Activated CD8-positive, alpha-beta memory T cell treated with anti-CD3 and anti-CD28 coated beads, Interleukin-2, amount 50 U/mL, for 24 hours (primary cell): ENCODE results near the gene LIPE.
A peak's percentile ranks its signal among the peaks of the same experiment; 100 is the strongest.

Experiments used
- DNase-seq: peaks from one replicate; pipeline ENCODE4 v3.0.0-alpha.2; 2020; ENCODE audit errors: extremely low read depth

Gene LIPE

DNA sequence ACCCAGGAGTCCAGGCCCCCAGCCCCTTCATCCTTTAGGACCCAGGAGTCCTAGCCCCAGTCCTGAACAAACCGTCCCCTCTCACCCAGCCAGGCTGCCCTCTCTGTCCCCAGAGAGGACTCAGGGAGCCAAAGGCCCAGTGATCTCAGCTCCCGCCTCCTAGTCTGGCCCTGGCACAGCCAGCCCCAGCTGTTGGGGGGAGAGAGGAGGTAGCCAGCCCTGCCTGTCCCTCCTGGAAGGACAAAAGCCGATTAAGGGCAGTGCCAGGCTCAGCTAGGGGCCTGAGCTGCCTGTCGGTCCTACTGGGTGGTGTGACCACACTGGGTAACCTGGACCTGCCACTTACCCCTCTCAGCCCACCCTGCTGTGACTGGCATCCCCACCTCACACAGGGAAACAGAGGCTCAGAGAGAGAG lies 14.5 kb downstream of the LIPE start:
- DNase-seq = no peak

DNA sequence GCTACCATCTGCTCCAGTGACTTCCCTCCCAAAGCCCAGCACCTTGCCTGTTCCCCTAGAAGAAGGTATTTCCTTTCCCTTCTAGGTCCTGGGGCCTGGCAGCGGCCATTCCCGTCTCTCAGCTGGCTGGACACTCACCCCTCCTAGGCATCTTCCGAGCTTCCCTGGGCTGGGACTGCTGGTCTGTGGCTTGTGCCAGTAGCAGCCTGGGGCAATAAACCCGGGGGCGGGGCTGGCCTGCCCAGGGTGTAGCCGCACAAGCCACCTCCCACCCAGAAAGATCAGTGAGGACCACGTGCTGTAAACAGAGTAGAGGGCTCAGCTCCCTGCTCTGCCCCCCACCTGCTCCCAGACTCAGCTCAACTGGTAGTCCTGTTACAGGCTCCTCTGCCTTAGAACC lies 15.0 kb downstream of the LIPE start:
- no peak for DNase-seq

DNA sequence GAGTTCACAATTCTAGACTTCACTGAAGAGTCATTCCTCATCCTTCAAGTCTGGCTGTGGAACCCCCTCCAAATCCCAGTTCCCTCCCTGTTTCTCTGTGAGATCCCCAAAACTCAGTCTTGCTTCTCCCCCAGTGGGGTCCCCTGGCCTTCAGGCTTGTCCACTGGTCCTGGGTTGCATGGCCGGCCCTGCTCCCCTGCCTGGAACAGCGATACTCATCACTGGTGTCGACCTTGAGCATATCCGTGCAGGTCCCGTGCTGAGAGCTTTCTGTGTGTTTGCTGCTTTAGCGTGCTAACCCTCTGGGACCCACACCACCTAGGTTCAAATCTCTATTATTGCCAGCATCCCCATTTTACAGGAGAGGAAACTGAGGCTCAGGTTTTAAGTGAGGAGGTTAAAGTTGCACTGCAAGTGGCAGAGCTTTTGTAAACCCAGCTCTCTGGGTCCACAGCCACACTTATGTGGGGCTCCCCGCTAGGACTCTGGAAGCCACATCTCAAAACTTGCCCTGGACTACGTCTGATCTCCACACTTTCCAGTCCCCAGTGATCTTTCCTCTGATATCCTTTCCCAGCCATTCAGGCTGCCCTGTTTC lies 15.5 kb downstream of the LIPE start:
- no peak for DNase-seq

DNA sequence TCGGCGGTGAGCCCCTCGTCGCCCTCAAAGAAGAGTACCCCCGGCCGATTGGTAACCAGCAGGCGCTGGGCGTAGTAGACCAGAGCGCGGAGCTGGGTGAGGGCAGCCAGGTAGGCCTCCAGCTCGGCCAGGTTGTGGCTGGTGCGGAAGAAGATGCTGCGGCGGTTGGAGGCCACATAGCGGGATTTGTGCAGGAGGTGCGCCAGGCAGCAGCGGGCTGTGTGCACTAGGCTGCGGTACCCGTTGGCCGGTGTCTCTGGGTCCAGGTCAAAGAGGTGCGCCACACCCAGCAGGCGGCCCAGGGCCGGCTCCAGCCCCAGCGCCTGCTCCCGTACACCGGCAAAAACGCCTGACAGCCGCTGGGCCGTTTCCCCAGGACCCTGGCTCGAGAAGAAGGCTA lies 16.8 kb downstream of the LIPE start:
- DNase-seq = no peak

DNA sequence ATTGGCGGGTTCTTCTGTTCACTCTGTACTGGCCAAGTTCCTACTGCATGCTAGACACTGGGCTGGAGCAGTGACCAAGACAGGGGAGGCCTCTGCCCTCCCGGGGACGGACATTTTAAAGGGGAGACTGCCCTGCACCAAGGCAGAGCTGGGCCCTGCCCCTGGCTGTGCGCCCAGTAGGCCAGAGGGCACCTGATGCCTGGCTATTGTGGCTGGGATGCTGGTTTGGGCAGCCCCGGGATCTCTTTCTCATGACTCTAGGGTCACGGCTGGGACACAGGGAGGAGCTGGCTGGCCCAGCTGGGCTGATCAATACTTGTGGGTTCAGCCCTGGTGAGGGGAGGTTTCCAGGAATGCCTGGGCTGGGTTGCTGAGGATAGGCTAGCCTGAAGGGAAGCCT lies 17.7 kb downstream of the LIPE start:
- DNase-seq = no peak

DNA sequence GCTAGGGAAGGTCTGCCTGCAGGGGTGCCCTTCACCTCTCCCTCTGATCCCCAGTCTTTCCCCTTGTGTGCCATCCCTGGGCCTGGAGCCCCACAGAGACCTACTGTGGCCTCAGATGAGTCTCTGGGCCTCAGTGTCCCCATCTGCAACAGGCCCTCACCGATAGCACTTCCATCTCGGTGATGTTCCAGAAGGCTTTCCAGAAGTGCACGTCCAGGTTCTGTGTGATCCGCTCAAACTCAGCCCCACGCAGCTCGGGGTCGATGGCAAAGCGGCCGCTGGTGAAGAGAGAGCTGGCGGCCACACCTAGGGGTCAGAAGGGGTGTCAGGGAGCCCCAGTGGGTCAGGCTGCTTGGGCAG lies 19.4 kb downstream of the LIPE start:
- DNase-seq = no peak

DNA sequence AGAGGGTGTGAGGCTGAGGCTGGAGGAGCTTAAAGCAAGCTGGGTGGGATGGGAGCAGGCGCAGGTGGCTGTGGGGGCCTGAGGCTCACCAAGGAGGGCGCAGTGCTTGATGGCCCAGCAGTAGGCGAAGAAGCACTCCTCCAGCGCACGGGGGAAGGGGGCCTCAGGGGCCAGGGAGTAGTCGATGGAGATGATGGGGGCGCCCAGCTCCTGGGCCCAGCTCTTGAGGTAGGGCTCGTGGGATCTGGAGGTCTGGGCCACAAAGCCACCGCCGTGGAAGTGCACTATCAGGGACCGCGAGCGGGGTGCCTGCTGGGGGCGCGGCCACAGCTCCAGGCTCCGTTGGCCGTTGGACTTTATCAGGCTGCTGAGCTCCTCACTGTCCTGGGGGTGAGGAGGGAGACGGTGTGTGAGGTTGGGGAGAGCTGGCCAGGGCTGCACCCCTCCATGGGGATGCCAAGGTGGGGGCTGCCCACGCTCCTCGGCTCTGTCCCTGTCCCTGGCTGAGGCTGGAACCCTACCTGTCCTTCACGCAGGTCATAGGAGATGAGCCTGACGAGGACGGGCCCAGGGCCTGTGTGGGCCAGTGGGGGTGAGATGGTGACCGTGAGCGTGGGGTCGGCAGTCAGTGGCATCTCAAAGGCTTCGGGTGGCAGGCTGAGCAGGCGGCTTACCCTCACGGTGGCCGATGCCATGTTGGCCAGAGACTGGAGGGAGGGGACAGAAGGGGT lies 19.9 kb downstream of the LIPE start:
- no peak for DNase-seq

DNA sequence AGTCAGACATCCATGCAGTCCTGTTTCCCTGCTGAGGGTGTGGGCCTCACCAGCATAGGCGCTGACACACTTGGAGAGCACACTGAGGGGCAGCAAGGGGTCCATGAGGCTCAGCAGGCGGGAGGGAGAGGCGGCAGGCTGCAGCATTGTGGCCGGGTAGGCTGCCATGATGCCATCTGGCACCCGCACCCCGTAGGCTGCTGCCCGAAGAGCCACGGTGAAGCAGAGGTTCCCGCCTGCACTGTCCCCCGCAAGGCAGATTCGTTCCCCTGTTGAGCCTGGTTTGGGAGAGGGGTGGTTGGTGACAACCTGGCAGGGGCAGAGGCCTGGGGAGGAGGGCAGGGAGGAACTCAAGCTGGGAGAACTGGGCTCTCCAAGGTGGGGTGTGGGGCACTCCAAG lies 21.1 kb downstream of the LIPE start:
- DNase-seq = no peak

DNA sequence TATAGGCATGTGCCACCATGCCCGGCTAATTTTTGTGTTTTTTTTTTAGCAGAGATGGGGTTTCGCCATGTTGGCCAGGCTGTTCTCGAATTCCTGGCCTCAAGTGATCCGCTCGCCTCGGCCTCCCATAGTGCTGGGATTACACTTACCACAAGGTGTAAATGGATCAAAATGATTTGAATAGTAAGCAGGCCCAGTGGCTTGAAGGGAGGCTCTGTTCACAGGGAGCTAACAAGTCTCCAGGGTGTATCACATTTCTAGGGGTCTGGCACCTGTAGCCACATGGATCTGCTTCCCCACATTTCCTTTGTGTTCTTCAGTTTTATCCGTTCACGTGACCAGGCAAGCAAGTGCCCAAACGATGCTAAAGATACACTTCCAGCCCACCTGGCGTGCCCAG lies 23.6 kb downstream of the LIPE start:
- no peak for DNase-seq

DNA sequence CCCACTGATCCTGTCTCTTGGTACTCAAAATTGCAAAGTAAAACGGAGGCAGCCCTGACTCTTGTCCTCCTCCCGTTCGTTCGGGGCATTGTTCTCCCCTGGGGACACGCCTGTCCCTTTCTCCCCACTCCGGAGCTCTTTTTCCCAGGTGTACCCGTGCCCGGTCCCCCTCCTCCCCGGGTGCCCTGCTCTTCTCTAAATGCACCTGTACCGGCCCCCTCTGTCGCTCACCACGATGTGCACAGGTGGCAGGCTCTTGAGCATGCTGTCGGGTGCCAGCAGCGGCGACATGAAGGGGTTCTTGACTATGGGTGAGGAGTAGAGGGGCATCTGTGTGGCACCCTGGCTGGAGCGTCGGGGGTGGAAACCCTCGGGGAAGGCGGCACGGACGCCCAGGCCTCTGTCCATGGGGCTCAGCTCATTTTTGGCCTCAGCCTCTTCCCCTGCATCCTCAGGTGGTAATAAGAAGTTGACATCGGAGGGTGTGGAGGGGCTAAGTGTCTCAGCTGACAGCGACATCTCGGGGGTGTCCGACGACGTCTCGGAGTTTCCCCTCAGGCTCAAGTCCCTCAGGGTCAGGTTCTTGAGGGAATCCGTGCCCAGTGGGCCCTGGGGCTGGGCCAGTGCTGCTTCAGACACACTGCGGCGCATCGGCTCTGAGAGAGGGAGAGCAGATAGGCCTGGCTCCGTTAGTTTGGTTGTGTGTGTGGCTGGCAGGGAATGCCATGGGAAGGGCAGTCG lies 24.6 kb downstream of the LIPE start:
- DNase-seq = no peak

DNA sequence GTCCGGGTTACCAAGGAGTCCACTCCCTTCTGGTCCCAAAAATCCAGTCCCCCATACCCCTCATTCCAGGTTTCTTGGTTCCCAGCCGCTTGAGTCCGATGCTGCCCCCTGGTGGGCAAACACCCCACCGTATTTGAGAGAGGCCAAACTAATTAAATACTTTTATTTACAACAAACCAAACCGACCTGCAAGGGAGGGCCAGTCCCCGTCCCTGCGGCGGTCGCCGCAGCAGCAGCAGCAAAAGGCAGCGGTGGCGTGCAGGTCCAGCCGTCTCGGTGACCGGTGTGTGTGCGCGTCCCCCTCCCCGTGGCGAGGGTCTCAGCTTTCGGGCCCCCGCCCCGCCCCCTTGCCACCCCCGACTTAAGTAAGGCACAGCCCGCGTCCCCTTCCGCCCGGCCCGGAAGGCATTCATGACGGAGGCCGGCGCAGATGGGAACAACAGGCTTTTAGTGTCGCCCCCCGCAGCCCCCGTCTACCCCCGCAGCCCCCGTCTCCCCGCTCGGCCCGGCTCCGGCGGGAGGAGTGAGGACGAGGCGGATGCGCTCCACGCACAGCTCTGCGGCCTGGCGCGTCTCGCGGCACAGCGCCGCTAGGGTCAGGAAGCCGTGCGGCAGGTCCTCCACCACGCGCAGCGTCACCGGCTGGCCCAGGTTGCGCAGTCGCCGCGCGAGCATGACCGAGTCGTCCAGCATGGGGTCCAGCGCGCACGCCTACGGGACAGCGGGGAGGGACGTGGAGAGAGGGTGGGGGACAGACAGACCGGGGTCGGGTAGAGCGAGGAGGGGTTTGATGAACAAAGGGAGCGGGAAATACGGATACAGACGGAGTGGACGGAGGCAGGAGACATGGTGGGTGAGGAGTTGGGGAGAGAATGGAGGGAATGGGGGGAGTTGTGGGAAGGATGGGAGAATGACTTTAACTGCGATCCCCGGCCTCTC lies 25.6 kb downstream of the LIPE start:
- DNase-seq = no peak

DNA sequence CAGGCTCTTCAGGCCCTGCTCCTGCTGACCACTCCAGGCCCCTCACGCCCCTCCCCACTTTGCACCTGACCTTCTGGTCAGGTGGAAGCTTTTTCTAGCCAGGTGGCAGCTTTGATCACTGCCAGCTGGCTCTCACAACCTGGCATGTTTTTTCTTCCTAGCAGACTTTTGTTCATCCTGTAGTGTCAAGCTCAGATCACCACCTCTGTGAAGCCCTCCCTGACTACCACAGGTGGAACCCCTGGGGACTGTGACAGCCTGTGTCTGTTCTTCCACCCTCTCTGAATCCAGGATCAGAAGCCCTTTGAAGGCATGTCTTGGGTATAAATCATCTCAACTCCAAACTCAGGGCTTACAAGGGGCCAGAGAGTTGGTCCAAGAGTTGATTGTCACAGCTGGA lies 26.8 kb downstream of the LIPE start:
- DNase-seq = no peak

DNA sequence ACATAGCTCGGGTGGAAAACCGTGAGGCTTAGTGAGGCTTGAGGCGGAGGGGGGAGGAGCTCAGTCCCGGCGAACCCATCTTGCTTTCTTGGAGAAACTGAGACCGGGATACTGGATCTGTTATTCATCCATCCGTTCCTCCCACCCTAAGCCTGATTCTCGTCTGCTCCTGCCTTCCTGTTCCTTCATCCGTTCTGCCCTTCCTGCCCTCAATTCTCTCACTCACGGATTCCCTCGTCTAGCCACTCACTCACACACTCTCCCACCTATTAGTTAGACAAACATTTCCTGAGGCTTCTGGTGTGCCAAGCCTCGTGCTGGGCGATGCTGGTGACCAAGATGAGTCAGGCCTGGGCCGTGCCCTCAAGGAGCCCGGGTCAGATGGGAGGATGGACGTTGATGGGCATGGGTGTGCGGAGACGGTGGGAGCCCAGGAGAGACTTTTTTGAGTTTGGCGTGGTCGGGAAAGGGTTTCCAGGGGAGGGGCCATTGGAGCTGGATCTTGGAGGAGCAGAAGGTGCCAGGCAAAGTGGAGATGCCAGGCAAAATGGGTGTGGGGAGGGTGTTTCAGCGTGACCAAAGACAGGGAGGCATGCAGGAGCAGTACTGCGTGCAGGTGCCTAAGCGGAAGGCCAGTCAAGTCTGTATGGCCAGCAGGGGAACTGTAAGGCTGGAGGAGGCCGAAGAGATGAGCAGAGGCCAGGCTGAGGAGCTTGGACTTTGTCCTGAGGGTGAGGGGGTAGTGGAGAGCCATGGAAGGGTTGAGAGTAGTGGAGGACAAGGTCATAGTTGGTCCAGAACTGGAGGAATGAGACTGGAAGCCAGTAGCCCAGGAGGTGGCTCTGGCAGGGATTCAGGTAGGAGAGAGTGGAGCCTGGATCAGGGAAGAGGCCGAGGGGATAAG lies 29.7 kb downstream of the LIPE start:
- no peak for DNase-seq

DNA sequence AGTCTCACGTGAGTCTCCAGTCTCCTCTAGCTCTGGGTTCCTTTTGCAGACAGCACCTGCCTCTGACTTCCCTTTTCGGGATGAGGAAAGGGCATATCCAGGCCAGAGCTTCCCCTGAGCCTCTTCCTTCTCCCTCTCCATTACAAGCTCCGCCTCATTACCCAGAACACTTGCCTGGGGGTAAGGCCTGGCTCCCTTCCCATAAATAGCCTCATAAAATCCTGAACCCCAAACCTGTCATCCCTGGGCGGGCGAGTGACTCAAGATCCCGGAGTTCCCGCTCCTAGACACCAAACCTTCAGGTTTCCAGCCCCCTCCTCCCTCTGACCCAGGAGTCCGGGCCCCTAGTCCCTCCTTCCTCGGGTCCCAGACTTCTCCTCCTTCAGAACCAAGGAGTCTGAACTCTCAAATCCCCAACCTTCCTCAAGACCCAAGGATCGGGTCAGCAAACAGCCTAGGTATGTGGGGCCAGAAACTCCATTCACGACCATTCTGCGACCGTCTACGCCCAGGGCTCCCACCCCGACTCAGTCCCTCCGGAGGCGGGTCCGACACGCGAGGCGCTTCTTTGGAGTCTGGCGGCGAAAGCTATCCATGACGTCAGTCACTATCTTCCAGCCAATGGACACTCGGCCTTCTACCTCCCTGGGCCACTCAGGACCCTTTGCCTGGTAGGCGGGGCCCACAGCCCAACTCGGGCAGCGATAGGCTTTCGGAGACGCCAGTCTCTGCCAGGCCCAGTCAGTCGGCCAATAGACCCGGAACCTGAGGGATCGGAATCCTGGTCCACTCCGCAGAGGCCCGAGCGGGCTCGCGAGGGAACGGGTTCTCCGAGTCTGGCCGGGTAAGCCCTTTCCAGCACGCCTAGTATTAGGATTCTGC lies 30.6 kb downstream of the LIPE start:
- DNase-seq = peak; percentile 95

DNA sequence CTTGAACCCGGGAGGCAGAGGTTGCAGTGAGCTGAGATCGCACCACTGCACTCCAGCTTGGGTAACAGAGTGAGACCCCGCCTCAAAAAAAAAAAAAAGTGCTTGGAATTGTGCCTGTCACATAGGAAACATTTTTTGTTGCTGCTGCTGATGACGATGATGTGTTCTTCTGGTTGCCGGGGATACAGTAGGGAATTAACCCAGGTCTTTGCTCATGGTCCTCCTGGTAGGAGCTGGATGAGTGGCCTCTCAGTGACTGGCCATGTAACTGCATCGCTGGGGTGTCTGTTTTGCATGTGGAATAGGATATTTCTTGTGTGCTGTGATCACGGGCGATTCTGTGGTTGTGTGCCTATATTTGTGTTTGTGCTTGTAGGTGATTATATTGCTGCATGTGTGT lies 32.4 kb downstream of the LIPE start:
- DNase-seq = no peak

DNA sequence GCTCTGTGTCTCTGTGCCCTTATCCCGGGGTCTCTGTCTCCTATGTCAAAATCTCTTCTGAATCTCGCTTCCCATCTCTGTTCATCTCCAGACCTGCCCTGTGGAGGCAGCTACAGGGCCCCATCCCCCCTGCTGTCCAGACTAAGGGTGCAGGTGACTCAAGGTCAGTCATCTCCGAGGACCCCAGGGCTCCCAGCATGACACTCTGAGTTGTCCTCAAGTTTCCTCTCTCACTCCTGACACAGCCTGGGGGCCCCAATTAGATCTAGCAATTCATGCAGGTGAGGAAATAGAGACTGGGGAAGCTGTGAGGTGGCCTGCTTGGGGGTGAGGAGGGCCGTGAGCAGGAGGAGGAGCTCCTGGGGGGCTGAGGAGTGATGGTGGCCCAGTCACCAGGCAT lies 35.0 kb downstream of the LIPE start:
- DNase-seq = no peak

DNA sequence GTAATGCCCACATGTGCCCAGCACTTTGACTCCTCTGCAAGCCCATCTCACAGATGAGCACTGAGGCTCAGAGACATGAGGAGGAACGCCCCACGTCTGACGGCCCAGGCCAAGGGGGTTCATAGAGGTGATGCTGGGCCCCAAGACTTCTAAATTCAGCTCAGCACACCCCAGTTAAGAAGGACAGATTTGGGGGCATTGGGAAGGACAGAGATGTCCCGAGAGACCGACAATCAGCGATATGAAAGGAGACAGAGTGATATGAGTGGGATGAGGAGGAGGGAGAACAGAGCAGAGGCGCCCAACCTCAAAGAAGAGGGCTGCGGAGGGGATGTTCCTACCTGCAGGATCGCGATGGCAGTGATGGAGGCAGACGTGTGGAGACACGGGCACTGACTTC lies 37.3 kb downstream of the LIPE start, which contains the start of gene CNFN:
CNFN (minus strand) TSS at position 399 of the 400 bp plus-strand sequence. CDS start 1,260 bp downstream, outside the sequence.
- no peak for DNase-seq

DNA sequence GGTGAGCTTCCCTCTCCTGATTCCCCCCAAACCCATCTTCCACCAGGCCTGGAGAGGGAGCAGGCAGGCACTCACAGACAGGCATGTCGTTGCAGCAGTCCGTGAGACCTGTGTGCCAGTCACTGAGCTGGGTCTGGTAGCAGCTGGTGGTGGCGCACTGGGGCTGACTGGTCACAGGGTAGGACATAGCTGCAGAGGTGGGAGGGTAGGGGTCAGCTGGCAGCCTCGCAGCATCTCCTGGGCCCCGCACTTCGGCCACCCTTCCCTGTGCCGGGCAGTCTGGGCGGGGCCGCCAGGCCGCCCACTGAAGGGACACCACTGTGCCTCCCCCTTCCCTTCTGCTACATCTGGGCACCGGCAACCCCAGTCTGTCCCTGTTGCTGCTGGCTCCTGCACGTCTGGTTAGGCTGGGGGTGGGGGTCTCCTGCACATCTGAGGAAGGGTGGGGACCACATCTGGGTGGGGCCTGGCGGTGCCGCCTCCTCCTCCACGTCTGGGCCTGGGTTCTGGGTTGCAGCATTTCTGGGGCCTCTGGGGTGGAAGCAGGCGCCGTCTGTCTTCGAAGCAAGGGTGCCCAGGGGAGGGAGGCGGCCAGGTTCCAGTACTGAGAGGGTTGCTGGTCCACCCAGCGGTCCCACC lies 38.2 kb downstream of the LIPE start:
- DNase-seq = no peak

DNA sequence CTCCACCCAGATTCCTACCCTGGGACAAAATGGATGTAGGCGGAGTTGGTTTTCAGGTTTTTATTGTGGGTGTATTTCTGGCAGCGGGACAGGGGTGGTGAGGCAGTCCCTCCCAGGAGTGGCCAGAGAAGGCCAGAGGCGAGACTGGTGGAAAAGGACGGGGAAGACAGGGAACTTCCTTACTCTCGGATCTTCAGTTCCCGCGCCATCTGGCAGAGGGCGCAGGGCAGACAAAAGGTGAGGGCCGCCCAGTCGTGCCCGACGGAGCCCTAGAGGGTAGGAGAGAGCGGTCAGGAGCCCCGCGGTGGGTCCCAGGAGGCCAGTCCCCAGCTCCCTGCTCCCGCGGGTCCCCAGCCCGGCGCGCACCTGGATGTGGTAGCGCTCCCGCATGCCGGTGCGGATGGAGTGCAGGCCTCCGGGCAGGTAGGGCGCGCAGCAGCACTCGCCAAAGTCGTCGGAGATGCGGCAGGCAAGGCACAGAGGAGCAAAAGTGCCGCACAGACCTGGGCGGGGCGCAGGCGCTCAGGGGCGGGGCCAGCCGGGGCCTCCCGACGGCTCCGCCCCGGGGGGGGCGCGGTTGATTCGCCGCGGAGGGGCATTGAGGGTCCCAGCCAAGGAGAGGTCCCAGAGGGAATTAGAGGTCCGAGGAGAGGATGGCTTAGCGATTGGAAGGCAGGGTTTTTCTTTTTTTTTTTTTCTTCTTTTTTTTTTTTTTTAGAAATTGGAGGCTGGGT lies 40.0 kb downstream of the LIPE start:
- no peak for DNase-seq
